ENCODE measurements around the gene PDLIM5. TPM values are rescaled to one million over a fixed set of nuclear protein-coding genes. Genes with fewer than 3 reads are reported as not detected.
"Not testable (repeated sequence)": the region's sequence is repeated elsewhere in the genome, so short reads cannot be mapped to it uniquely, and the experiment has no call there.

PDLIM5 gene
- 10 to 100 TPM; 16.3 to 22.7 TPM for total RNA-seq

DNA sequence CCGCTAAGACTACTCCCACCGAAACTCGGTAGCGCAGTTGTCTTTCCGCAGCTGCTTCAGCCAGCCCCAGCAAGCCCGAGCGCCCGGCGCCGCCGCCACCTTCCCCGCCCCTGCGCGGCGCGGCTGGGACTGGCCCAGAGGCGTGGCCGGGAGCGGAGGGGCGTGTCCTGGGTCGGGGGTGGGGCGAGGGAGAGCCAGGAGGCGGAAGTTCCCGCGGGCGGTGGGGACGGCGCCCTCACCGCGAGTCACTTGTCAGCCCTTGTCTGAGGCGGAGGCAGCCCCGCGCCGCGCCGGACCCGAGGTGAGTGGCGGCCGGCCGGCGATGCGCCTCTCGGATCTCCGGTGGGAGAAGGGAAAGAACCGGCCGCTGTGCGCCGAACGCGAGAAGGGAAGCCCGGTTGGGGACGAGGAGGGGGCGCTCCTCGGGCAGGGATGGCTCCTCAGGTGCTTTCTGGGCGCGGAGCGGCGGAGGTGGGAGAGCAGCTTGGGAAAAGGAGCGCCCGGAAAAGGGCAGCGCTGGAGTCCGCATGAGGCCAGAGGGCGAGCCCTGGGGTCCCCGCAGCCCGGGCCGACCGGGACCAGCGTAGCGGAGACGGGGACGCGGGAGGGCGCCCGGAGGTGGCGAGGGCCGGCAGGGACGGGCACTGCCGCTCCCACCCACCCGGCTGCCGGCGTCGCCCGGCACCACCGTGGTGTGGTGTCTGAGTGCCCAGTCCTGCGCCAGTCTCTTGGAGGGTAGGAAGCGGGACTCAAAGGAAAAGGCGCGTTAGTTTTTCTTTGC is at the start of gene PDLIM5:
TSS of gene PDLIM5 (plus strand) at position 248 of the 781 bp plus-strand sequence. CDS start 3,347 bp downstream, outside the sequence.
- Mint-ChIP-seq H3K9me3 (no peaks in the 10 kb centered on the region), H3K36me3 (ENCODE audit: low read depth) (peaks cover 16% of the 10 kb centered on the region), H3K27me3 (peaks cover 17% of the 10 kb centered on the region), H3K4me3 (peak within 1 kb of the TSS; percentile 83), H3K27ac (peak within 1 kb of the TSS; percentile 27), H3K4me1 (peaks cover 14% of the 10 kb centered on the region)
- ATAC-seq (replicated peaks) = peak; percentile 97

- not testable (repeated sequence) for H3K27me3 Mint-ChIP-seq
Measured at GRCh38 chr4:94402439-94402838, 49.3 kb upstream of the PDLIM5 start.

DNA sequence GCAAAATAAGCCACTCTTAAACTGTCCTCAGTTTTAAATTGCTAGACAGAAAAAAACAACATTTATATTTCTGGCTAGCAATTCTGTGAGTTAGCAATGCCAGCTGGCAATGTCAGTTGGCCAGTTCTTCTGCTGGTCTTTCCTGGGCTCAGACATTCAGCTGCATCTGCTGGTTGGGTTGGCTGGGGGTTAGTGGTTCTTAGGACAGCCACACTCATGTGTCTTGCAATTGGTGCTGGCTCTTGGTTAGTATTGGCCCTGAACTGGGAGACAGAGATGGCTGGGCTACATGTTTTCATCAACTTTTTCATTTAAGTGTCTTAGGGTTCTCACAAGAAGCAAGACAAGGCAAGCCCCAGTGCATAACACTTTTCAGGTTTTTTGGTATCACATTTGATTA is 48.0 kb upstream of the PDLIM5 start:
- Mint-ChIP-seq H3K36me3 (ENCODE audit: low read depth) (no peaks in the 10 kb centered on the region), H3K9me3 (no peaks in the 10 kb centered on the region), H3K27ac (no peak overlapping the region), H3K4me3 (no peak overlapping the region), H3K27me3 (peaks cover 7% of the 10 kb centered on the region), H3K4me1 (no peaks in the 10 kb centered on the region)
- no peak for ATAC-seq (replicated peaks)

More at GRCh38 chr4:94402439-94402838, 49.3 kb upstream of the PDLIM5 start:
- not testable (repeated sequence) for H3K4me3 Mint-ChIP-seq; ATAC-seq (replicated peaks); H3K9me3 Mint-ChIP-seq; H3K27ac Mint-ChIP-seq; H3K4me1 Mint-ChIP-seq; H3K36me3 Mint-ChIP-seq (ENCODE audit: low read depth)

- Mint-ChIP-seq H3K27ac (no peak overlapping the region), H3K36me3 (ENCODE audit: low read depth) (no peaks in the 10 kb centered on the region), H3K9me3 (no peaks in the 10 kb centered on the region), H3K4me1 (no peaks in the 10 kb centered on the region), H3K27me3 (peaks cover 6% of the 10 kb centered on the region), H3K4me3 (no peak overlapping the region)
- peak; percentile 59 for ATAC-seq (replicated peaks)
Measured at GRCh38 chr4:94406668-94407437, 44.9 kb upstream of the PDLIM5 start.

DNA sequence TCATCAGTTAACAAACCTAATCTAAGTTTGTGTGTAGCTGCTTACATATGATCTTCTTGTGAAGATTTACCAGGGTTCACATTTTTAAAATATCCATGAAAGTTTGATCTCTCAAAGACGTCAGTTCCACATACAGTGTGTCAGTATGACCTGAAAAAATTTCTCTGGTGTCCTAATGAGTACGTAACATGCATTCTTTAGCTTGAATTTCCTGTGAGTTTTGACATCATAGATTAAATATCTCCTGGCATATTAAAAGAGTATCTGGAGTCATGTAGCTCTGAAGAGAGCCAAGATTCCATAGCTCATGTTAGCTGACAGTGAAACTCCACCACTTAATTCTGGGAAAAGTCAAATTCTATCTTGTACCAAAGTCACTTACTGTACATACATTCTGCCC is 43.9 kb upstream of the PDLIM5 start:
- H3K9me3 Mint-ChIP-seq = no peaks in the 10 kb centered on the region
- H3K4me3 Mint-ChIP-seq = no peak overlapping the region
- no peak for ATAC-seq (replicated peaks)
- no peaks in the 10 kb centered on the region for H3K36me3 Mint-ChIP-seq (ENCODE audit: low read depth)
- no peaks in the 10 kb centered on the region for H3K4me1 Mint-ChIP-seq
- H3K27ac Mint-ChIP-seq = no peak overlapping the region
- peaks cover 8% of the 10 kb centered on the region for H3K27me3 Mint-ChIP-seq

DNA sequence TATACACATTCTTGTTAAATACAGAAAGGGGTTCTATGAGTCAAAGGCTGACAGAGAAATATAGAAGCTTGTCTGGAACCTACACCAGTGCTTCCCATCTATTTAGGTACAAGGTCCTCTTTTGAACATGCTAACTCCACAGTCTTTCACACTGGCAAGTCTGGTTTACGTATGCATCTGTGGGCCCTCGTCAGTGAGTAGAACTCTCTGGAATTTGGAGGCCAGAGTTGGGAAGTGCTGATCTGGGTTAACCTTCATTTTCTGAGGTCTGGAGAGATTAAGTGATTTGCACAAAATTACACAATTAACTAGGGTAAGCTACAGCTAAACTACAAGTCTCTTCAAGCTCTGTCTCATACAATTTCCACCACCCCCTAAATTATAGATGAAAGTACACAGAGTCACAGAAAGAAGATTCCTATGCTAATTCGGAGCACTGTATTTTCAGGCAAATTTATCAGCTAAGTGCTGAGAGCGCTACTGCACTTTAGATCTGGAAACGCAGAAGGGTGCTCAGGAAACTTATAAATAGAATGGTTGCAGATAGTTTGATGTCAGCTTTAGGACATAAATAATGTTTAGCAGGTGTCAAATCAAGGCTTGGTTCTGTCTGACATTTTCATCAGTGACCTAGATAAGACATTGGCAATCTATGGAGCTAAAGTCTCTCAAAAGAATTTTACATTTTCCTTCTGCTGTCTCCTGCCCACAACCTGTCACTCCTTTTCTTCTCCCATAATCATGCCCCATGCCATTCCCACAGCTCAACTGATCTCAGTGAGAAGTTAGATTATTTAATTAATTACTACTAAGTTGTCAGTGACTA is 43.0 kb upstream of the PDLIM5 start:
- H3K27me3 Mint-ChIP-seq = peaks cover 14% of the 10 kb centered on the region
- H3K9me3 Mint-ChIP-seq = no peaks in the 10 kb centered on the region
- H3K4me1 Mint-ChIP-seq = no peaks in the 10 kb centered on the region
- no peaks in the 10 kb centered on the region for H3K36me3 Mint-ChIP-seq (ENCODE audit: low read depth)
- no peak overlapping the region for H3K4me3 Mint-ChIP-seq
- no peak overlapping the region for H3K27ac Mint-ChIP-seq
- ATAC-seq (replicated peaks) = no peak

DNA sequence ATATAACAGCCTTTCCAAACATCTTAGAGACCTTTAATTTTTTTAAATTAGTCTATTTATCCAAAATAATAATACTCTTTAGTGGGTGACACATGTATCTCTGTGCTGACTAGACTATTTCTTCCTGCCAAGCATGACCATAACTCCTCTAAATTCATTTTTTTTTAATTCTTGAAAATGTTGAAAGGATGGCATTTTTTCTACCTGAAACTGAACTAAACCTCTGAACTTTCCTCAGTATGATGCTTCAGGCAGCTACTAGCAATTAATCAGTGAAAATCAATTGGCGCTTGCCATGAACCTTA is 42.4 kb upstream of the PDLIM5 start:
- Mint-ChIP-seq H3K27ac (no peak overlapping the region), H3K27me3 (peaks cover 16% of the 10 kb centered on the region), H3K9me3 (no peaks in the 10 kb centered on the region), H3K4me1 (no peaks in the 10 kb centered on the region), H3K36me3 (ENCODE audit: low read depth) (no peaks in the 10 kb centered on the region), H3K4me3 (no peak overlapping the region)
- ATAC-seq (replicated peaks) = no peak

DNA sequence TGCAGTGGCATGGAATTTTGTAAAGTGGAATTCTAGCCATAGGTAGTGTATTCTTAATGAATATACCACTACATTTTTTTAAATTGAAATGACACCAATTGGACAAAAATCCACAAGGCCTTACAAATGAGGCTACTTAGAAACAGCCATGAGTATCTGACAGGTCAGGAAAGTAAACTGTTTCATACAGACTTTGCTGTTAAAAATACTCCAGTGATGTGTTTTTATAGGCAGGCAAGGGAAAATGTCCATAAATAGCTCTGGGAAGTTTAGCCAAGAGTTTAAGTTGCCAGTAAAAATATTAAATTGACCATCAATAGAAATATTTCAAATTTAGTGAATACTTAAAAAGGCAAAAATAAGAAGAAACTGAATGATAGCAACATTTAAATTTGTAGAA is 41.8 kb upstream of the PDLIM5 start:
- H3K4me3 Mint-ChIP-seq = no peak overlapping the region
- H3K27ac Mint-ChIP-seq = no peak overlapping the region
- no peaks in the 10 kb centered on the region for H3K36me3 Mint-ChIP-seq (ENCODE audit: low read depth)
- ATAC-seq (replicated peaks) = no peak
- peaks cover 15% of the 10 kb centered on the region for H3K27me3 Mint-ChIP-seq
- H3K4me1 Mint-ChIP-seq = no peaks in the 10 kb centered on the region
- H3K9me3 Mint-ChIP-seq = no peaks in the 10 kb centered on the region

- Mint-ChIP-seq H3K27me3 (peaks cover 14% of the 10 kb centered on the region), H3K27ac (no peak overlapping the region), H3K36me3 (ENCODE audit: low read depth) (no peaks in the 10 kb centered on the region), H3K4me3 (no peak overlapping the region), H3K9me3 (no peaks in the 10 kb centered on the region), H3K4me1 (no peaks in the 10 kb centered on the region)
- ATAC-seq (replicated peaks) = no peak
Measured at GRCh38 chr4:94410678-94411206, 41.0 kb upstream of the PDLIM5 start.

DNA sequence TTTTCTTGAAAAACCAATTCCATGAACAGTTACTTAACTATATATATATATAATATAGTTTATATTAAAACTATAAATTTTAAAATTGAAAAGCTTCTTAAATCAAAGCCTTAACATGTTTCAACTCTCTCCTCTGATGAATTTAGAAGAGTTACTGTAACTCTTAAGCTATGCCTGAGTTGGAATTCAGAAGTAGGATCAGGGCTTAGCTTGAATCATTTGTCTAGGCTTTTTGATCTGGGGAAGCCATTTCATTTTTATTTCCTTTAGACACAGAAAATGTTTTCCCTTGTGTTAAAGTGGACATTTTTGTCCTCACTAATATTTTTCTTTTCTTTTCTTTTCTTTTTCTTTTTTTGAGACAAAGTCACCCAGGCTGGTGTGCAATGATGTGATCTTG is 40.4 kb upstream of the PDLIM5 start:
- ATAC-seq (replicated peaks) = no peak
- H3K27ac Mint-ChIP-seq = no peak overlapping the region
- H3K4me3 Mint-ChIP-seq = no peak overlapping the region
- no peaks in the 10 kb centered on the region for H3K9me3 Mint-ChIP-seq
- no peaks in the 10 kb centered on the region for H3K36me3 Mint-ChIP-seq (ENCODE audit: low read depth)
- H3K4me1 Mint-ChIP-seq = no peaks in the 10 kb centered on the region
- peaks cover 15% of the 10 kb centered on the region for H3K27me3 Mint-ChIP-seq

DNA sequence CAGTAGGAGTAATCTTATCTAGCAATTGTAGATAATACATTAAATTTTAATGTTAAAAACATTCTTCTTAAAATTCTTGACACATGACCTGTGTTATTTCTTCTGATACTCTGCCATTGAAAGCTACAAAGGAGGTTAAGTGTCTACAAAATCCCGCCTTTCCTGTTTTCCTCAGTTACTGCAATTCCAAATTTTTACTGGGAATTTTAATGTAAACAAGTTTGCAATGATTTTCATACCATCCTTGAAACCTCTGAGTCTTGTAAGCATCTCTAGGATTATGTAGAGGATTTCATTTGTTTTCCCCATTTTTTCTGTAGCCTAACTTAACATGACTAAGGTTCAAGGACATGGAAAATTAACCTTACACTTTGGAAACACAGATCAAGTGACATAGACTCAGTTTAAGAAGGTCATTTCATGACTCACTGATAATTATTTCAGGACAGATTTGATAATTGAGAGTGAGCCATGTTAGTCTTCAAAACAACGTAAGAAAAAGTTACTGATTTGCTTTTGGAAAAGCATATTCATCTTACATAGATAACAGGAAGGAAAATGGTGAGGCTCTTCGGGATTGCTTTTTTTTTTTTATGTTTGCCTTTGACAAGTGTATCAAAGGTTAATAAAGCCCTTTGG is 39.6 kb upstream of the PDLIM5 start:
- Mint-ChIP-seq H3K36me3 (ENCODE audit: low read depth) (no peaks in the 10 kb centered on the region), H3K27ac (no peak overlapping the region), H3K27me3 (peaks cover 19% of the 10 kb centered on the region), H3K4me3 (no peak overlapping the region), H3K4me1 (no peaks in the 10 kb centered on the region), H3K9me3 (no peaks in the 10 kb centered on the region)
- no peak for ATAC-seq (replicated peaks)

- H3K9me3 Mint-ChIP-seq = no peaks in the 10 kb centered on the region
- H3K4me3 Mint-ChIP-seq = no peak overlapping the region
- H3K36me3 Mint-ChIP-seq (ENCODE audit: low read depth) = no peaks in the 10 kb centered on the region
- H3K27ac Mint-ChIP-seq = no peak overlapping the region
- H3K4me1 Mint-ChIP-seq = no peaks in the 10 kb centered on the region
- H3K27me3 Mint-ChIP-seq = peaks cover 19% of the 10 kb centered on the region
- ATAC-seq (replicated peaks) = no peak
Measured at GRCh38 chr4:94412658-94413038, 39.1 kb upstream of the PDLIM5 start.

GRCh38 chr4:94413085-94413840 is 38.5 kb upstream of the PDLIM5 start:
- Mint-ChIP-seq H3K4me3 (no peak overlapping the region), H3K27me3 (peaks cover 19% of the 10 kb centered on the region), H3K4me1 (no peaks in the 10 kb centered on the region), H3K27ac (no peak overlapping the region), H3K36me3 (ENCODE audit: low read depth) (no peaks in the 10 kb centered on the region), H3K9me3 (no peaks in the 10 kb centered on the region)
- no peak for ATAC-seq (replicated peaks)
